Globus pallidus (tissue), 1 donor: ENCODE measurements around the gene CCDC69.
"Not testable (repeated sequence)": the region's sequence is repeated elsewhere in the genome, so short reads cannot be mapped to it uniquely, and the experiment has no call there.

Experiments
- DNase-seq: peaks from one replicate; pipeline ENCODE4 v3.0.0-alpha.2; 2015; ENCODE audit warnings: low spot score

Gene CCDC69

DNA sequence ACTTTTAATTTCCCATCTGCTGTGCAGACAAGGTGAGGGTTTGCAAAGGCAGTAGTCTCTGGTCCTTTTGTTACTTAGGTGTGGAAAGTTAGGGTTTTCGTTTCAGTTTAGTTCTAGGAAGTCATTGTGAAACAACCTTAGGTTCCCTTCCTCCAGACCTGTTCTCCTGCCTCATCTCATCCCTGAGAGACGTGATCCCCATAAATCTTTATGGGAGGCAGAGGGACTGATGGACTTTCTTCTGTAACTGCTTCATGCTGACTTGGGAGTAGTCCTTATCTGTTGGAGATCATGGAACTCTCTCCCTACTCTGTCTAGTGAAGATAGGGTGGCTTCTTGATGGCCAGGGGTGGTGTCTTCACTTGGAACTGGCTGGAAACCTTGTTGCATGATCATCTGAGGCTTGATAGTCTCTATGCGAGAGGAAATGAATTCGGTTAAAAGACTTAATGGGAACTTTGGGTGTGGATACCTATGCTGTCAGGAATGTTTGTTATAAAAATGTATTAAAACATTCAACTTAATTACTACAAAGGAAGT is 21.9 kb upstream of the CCDC69 start:
- no peak for DNase-seq

DNA sequence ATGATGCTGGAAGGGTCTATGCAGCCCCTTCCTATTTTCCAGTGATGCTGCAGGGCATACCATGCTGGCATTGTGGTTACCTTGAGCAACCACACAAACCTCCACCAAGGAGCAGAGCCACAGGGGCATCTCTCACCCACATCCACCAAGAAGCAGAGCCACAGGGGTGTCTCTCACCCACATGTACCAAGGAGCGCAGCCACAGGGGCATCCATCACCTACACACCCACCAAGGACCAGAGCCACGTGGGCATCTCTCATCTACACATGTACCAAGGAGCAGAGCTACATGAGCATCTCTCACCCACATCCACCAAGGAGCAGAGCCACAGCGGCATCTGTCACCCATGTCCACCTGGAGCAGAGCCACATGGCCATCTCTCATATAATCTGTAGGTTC is 20.3 kb upstream of the CCDC69 start:
- DNase-seq = no peak

GRCh38 chr5:151243564-151243963 is 19.7 kb upstream of the CCDC69 start:
- DNase-seq = no peak

GRCh38 chr5:151243127-151243526 is 19.2 kb upstream of the CCDC69 start:
- DNase-seq = no peak

DNA sequence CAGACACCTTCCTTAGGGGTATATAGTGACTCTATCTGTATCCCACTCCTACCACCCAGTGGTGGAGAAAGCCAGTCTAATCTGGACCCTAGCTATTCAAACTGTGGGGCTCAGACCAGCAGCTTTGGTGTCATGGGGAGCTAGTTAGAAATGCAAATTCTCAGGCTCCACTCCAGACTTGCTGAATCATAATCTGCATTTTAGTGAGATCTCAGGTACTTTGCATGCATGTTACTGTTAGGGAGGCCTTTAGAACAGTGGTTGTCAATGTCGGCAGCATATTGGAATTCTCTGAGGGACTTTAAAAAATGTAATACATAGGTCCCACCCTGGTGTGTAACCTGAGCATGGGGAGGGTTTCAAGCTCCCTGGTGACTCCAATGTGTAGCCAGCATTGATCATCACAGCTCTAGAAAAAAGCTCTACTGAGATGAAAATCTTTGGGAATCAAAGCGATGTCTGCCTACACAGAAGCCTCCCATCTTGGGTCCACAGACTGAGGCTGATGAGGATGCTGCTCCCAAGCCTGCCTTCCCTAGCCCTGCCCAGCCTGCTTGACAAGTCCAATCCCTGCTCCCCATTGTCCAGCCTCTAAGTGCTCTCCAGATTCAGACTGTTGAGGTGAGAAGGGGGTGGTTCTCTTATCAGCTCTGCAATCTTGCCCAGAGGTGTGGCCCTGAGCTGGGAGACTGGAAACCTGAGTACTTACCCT is 17.2 kb upstream of the CCDC69 start:
- DNase-seq = no peak

- DNase-seq = not testable (repeated sequence)
These were observed 16.5 kb upstream of the CCDC69 start for GRCh38 chr5:151240268-151240835.

DNA sequence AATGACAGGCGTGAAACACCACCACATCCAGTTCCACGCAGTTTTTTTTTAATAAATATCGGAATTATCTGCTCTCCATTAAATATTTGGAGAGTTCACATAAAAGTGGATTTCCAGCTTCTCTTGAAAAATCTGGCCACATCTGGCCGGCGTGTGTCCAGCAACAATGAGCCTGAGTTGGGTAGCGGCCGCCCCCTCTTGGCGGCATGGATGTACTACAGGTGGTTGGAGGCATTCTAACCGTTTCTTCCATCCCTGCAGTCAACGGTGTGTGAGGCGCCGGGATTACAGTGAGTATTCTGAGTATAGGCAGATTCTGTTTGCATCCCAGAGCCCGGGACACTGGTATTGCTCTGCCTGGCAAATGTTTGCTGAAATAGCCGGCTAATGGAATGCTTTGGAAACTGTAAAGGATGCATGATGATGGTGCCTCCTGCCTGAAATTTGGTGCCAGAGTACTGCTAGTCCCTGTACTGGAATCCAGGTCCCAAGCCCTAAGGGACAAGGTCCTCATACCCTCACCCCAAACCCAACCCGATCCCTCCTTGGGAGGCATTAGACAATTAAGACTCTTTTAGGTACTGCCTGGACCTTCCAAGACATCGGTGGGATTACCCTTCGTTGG is 15.5 kb upstream of the CCDC69 start:
- peak; percentile 50 for DNase-seq

DNA sequence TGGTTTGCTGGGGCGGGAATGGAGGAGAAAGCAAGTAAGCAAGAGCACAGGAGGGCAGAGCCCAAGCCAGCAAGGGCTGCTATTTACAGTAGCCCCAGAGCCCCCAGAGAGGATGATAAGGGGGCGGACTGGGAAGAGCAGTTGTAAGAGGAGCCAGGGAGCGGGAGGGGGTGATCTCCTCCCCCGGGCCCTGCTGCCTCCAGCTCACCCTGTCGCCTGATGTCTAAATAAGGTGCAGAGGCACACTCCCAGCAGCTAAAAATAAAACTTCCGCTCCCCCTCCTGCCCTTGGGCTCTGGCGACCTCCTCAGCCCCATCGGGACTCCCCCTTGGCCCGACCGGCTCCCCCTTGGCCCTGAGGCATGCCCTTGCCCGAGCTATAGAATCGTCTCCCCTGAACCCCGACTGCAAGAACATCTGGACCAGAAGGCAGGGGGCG is 14.4 kb upstream of the CCDC69 start:
- no peak for DNase-seq

DNA sequence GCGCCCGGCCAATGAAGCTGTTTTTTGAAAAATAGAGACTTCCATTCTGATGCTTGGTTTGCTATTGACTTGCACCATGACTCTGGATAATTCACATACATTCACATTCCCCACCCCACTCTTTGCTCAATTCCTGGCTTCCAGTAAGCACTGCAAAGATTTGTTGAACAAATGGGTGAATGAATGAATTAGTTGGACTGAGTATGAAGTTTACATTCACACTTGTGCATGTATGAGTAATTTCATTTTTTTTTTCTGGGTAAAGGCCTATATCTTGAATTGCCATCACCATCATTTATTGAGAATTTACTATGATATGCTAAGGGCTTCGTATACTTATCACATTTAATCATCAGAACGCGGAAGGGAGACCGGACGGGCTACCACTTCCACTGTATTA is 13.8 kb upstream of the CCDC69 start:
- no peak for DNase-seq

DNA sequence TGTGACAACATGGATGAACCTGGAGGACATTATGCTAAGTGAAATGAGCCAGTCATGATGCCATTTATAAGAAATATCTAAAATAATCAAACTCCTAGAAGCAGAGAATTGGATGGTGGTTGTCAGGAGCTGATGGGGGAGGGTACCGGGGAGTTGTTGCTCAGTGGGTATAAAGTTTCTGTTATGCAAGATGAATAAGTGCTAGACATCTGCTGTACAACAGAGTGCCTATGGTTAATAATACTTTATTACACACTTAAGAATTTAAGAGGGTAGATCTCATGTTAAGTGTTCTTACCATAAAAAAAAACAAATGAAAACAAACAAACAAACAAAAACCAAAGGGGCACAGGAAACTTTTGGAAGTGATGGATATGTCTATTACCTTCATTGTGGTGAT is 13.0 kb upstream of the CCDC69 start:
- no peak for DNase-seq

DNA sequence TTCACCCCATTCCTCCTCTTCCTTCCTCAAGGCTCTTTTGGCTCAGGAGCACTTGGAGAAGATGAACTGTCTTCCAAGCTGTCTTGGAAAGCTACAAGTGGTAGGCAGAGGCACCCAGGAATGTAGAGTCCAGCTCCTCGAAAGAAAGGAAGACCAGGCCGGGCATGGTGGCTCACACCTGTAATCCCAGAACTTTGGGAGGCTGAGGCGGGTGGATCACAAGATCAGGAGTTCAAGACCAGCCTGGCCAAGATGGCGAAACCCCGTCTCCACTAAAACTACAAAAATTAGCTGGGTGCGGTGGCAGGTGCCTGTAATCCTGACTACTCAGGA is 11.3 kb upstream of the CCDC69 start:
- DNase-seq = not testable (repeated sequence)

- no peak for DNase-seq
These were observed 10.8 kb upstream of the CCDC69 start for GRCh38 chr5:151234476-151235238.

- no peak for DNase-seq
These were observed 9.8 kb upstream of the CCDC69 start for GRCh38 chr5:151233616-151234085.

GRCh38 chr5:151231359-151231758 is 7.5 kb upstream of the CCDC69 start:
- no peak for DNase-seq

DNA sequence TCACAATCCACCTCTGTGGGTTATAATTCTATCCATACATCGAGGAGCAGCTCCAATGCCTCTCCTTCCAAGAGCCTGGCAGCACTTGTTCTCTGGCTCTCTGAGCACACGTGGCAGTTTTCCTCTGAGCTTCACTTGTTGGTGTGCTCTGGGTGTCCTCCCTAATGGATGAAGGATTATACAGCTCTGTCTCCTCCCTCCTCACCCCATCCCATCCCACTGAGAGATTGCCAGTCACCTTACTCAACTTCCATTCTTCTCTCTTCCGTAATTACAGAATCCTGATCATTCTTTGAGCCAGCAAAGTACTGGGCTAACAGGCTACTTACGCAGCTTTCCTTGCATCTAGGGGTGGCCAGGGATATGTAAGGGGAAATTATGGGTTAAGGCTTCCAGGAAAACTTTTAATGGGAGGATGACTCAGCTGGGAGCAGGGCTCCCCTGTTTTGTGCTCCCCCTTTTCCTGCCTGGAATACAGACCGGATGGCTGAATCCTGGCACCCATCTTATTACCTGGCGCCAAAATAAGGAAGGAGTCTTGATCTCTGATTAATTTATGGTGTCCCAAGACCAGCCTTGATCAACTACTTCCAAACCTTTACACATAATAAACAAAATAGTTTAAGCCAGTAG is 6.3 kb upstream of the CCDC69 start:
- no peak for DNase-seq

GRCh38 chr5:151228986-151229385 is 5.1 kb upstream of the CCDC69 start:
- DNase-seq = no peak

DNA sequence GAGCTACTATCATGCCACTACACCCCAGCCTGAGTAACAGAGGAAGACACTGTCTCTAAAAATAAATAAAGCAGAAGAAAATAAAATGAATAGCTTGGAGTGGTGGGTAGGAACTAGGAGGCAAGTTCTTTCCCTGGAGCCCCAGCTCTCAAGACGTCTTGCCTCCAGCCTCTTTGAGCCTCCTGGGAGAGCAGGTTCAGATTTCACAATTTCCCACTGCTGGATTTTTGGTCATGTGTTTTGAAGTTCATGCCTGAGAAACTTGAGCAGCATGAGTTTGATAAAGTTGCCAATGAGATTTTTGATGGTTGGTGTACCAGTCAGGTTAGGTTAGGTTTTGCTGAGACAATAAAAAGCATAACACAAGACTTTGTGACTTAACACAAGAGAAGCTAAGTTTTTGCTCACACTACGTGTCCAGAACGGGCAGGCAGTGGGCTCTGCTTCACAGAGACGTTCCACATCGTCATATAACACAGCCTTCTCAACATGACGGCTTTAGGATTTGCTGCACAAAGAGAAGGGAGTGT is 4.1 kb upstream of the CCDC69 start:
- DNase-seq = no peak

DNA sequence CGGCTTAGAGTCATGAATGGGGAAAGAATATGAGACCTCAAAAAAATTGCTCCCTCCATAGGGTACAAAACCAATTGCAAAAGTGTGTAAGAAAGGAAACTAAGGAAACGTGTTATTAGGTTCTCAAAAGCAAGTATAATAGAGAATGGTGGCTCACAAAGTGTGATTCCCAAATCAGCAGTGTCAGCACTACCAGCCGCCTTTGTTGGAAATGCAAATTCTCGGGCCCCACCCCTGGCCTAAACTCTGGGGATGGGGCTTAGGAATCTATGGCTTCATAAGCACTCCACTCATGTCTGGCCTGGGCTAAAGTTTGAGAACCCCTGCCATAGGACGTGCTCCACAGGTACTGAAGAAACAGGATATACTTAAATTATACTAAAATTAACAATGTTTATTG is 1.6 kb upstream of the CCDC69 start:
- no peak for DNase-seq

- DNase-seq = no peak
These were observed 1.2 kb upstream of the CCDC69 start for GRCh38 chr5:151225071-151225470.

DNA sequence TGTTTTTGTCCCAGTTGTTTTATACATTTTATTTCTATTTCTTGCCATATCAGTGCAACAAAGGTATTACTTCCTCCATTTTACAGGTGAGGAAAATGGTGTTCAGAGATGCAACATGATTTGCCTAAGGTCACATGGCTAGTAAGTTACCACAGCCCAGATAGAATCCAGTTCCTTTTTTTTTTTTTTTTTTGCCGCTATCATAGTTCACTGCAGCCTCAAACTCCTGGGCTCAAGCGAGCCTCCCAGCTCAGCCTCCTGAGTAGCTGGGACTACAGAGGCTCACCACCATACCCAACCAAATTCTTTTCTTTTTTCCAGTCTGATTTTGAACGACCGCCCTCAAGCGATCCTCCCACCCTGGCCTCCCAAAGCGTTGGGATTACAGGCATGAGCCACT is 480 bp upstream of the CCDC69 start:
- DNase-seq = no peak

- no peak for DNase-seq
These were observed 974 bp downstream of the CCDC69 start for GRCh38 chr5:151222790-151223446.
